Anterior cingulate cortex (tissue), 58 donors: ENCODE data around the gene RAB1B.
A peak's percentile ranks its signal among the peaks of the same experiment; 100 is the strongest.
"Not testable (repeated sequence)": the region's sequence is repeated elsewhere in the genome, so short reads cannot be mapped to it uniquely, and the experiment has no call there.

ENCODE experiments used
- DNase-seq, 58 donors: peaks; one replicate each; lab custom pipeline; 2025; lab: John Stamatoyannopoulos, UW

Gene RAB1B

DNA sequence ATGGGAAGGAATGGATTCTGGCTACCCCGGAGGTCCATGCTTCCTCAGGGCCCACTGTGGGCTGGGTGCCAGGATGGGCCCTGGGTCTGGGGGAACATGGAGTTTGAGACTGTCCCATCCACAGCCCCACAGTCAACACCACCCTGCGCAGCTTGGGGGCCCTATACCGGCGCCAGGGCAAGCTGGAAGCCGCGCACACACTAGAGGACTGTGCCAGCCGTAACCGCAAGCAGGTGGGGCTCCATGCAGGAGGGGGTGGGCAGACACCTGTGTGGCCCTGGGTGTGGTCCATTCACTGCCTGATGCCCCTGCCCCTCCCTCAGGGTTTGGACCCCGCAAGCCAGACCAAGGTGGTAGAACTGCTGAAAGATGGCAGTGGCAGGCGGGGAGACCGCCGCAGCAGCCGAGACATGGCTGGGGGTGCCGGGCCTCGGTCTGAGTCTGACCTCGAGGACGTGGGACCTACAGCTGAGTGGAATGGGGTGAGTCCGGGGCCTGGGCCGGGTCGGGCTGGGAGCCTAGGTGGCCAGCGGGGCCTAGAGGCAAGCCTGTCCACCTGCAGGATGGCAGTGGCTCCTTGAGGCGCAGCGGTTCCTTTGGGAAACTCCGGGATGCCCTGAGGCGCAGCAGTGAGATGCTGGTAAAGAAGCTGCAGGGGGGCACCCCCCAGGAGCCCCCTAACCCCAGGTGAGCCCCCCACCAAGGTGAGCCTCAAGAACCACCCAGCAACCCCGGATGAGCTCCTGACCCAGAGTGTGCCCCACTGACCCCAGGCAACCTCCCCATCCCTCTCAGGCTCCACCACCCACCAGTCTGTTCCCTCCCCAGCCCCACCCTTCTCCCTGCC is 2.7 kb upstream of the RAB1B start:
- DNase-seq, result no peak

DNA sequence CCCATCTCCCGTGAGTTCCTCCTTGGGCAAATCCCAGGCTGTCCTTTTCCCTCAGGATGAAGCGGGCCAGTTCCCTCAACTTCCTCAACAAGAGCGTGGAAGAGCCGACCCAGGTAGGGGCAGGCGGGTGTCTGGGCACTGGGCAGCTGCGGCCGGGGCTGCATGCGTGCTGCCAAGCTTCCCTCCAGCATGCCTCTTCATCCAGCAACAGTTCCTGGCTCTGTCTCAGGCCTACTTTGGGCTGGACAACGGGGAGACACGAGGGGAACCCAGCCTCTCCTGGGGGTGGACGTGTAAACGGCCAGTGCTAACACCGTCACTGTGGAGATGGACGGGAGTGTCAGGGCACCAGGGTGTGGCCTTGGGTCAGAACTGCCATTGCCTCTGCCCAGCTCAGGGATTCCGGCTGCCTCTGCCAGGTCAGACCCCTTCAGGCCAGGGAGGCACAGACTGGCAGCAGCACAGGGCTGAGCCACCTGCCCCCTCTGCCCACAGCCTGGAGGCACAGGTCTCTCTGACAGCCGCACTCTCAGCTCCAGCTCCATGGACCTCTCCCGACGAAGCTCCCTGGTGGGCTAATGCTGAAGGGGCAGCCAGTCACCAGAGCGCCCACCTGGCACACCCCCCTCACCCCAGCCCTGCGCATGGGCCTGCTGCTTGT is 1.9 kb upstream of the RAB1B start:
- no peak for DNase-seq

- peak in 1 of 58 donors; percentile 63 for DNase-seq
These were observed 1.4 kb upstream of the RAB1B start for GRCh38 chr11:66267039-66267378.

GRCh38 chr11:66267379-66268243 is 828 bp upstream of the RAB1B start:
- DNase-seq, result peak; percentile 17 to 91 (median 84)

- DNase-seq, result peak in 3 of 58 donors; percentile 54 to 75 (median 54)
These were observed 790 bp downstream of the RAB1B start for GRCh38 chr11:66268952-66269905.

DNA sequence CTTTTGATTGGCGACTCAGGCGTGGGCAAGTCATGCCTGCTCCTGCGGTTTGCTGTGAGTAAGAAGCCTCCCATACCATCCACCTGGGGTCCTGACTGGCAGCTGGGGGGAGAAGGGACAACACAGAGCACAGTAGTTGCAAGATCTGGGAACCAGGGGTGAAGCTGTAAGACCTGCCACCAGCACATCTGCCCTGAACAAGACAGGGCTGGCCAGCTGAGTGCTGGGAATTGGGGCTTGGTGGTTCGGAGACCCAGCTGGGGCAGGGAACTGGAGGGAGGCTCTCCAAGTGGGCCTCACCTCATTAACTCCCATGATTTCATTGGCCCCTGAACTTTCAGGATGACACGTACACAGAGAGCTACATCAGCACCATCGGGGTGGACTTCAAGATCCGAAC is 3.4 kb downstream of the RAB1B start:
- DNase-seq, result no peak

- DNase-seq, result no peak
These were observed 4.2 kb downstream of the RAB1B start for GRCh38 chr11:66272596-66272995.

DNA sequence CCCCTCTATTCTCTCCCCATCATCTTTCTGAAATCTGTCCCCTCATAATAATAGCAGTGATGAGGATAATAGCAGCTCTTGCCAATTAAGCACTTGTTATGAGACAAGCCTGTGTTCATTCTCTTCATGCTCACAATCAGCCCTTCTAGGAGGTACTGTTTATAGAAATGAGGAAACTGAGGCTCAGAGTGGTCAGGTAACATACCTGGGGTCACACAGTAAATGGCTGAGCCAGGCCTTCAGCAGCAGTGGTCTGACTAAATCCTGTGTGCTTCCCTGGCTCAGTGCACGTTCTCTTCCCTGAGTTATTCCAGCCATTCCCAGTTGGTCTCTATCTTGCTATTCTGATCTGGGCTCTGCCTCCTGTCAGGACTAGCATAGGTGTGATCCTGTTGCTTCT is 5.8 kb downstream of the RAB1B start:
- no peak for DNase-seq

DNA sequence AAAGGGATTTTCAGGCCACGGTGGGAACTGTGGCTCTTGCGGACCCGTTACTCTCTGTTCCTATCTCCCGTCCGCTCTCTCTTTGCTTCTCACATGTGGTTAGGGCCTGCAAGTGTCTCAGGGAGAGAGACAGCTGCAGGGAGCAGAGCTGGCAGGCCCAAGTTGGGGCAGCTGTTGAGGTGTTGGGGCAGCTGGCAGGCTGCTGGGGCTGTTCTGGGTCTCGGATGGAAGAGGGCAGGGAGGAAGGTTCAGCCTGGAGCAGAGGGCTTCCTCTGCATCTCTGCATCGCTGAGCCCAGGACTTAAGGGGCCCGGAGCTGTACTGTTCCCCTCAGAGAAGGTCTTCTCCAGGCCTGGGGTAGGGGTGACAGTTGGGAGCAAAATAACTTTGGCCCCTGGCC is 7.0 kb downstream of the RAB1B start:
- DNase-seq, result no peak

- no peak for DNase-seq
These were observed 7.7 kb downstream of the RAB1B start for GRCh38 chr11:66275984-66276612.

DNA sequence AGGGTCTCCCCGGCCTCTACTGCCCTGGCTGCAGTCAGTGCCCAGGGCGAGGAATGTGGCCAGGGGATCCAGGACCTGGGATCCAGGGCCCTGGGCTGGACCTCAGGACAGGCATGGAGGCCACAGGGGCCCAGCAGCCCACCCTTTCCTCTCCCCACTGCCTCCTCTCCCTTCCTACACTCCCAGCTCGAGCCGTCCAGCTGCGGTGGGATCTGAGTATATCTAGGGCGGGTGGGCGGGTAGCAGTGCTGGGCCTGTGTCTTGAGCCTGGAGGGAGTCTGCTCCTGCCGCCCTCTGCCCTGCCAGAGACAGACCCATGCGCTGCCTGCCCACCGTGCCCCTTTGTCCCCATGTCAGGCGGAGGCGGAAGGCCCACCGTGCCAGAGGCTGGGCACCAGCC is 8.2 kb downstream of the RAB1B start:
- DNase-seq, result not testable (repeated sequence)

DNA sequence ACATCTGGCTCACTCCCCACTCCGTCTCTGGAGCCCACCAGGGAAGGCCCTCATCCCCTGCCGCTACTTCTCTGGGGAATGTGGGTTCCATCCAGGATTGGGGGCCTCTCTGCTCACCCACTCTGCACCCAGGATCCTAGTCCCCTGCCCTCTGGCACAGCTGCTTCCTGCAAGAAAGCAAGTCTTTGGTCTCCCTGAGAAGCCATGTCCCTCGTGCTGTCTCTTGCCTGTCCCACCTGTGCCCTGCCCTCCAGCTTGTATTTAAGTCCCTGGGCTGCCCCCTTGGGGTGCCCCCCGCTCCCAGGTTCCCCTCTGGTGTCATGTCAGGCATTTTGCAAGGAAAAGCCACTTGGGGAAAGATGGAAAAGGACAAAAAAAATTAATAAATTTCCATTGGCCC is 8.6 kb downstream of the RAB1B start:
- DNase-seq, result not testable (repeated sequence)

DNA sequence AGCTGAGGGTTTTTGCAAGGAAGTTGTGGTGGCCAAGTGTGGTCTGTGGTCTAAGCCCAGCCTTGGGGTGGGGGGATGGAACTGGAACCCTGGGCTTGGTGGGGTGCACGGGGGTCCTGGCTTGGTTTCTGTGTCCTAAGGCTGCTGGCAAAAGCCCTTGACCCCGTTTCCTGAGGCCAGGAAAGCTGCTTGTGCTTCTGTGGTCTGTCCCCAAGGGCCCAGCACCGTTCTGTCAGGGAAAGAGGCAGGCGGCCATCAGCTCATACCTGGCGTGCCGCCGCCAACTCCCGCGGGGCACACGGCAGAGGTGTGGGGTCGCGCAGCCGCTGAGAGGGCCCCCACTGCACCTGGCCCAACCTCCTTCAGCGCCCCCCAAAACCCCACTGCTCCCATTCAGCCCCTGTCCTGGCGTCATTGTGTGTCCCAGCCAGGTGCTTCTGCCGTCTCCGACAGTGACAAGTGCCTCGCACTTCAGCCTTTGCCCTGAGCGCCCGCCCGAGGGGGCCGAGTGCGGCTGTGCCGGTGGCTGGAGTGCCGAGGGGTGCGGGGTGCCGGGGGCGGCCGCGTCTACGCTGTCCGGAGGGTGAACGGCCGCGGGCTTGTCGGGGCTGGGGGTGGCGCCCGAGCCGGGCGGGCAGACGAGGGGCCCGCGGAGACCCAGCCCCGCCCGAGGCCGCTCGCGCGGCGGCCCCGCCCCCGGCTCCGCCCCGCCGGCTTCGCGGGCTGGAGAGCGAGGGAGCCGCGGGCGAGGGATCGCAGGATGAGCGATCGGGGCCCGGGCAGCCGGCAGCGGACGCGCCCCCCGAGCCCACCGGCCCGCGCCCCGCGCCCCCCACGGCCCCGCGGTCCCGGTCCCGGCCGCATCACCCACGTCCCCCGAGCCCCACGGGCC is 9.3 kb downstream of the RAB1B start, which contains the start of gene CNIH2:
Gene CNIH2 (plus strand): TSS at position 705 of the 892 bp plus-strand sequence. CDS start 282 bp downstream, outside the sequence.
- DNase-seq, result peak in 9 of 58 donors; percentile 21 to 46 (median 30)

GRCh38 chr11:66278363-66279091 is 10.1 kb downstream of the RAB1B start:
- DNase-seq, result peak in 1 of 58 donors; percentile 49

GRCh38 chr11:66279092-66279734 is 10.8 kb downstream of the RAB1B start:
- no peak for DNase-seq

DNA sequence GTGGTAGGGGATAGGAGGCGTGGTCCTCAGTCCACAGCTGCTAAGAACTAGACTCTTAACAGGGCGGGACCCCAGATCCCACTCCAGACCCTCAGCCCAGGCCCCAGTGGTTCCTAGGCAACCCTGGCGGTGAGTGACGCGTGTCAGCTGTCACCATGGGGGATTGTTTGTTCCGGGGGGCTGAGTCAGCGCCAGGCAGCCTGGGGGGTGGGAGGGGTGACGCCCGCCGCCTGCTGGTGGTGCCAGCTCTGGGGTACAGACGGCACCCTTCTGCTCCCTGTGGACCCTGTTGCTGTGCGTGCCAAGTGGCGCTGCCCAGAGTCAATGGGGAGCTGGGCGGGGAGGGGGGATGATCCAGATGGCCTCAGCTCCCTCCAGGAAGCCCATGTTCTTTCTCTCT is 12.0 kb downstream of the RAB1B start:
- peak in 1 of 58 donors; percentile 38 for DNase-seq

DNA sequence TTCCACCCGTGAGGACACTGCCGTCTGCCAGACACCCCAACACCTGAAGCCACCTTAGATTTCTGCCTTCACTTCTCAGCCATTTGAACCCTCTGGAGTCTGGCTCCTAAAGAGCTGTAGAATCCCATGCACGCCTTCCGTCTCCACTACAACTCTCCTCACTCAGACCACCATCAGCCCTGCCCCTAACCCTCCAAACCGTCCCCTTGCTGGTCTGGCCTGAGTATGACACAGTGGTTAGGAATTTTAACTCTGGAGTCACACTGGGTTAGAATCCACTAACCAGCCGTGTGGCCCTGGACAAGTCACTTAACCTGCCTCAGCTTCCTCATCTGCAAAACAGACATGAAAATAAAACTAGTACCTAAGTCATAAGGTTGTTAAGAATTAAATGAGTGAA is 12.6 kb downstream of the RAB1B start:
- DNase-seq, result no peak
